Activated CD4-positive, alpha-beta T cell treated with anti-CD3 and anti-CD28 coated beads for 36 hours (primary cell): ENCODE data around the gene ICE2. TPM values are rescaled to one million over a fixed set of nuclear protein-coding genes. Genes with fewer than 3 reads are reported as not detected.

Source experiments
- ATAC-seq: fragments of 200-7000 bp; cut with Tn5 transposase; one replicate; pipeline ENCODE4 v1.10.0; 2021; ENCODE audit warnings: mild to moderate bottlenecking, moderate library complexity
- CTCF ChIA-PET: fragments of 350-600 bp; sonication (Branson Sonifier 250); formaldehyde crosslinking; loops from one replicate; lab custom pipeline; 2021; ENCODE audit warnings: antibody characterized with exemption; lab: Charles Lee
- POLR2A ChIA-PET: fragments of 350-600 bp; sonication (Branson Sonifier 250); formaldehyde crosslinking; loops from one replicate; lab custom pipeline; 2021; ENCODE audit warnings: antibody characterized with exemption, inconsistent platforms; lab: Charles Lee
- DNase-seq: peaks from one replicate; pipeline ENCODE4 v3.0.0-alpha.2; 2020
- H3K27ac Mint-ChIP-seq: one replicate; pipeline ENCODE4 v1.8.0; 2021; ENCODE audit warnings: mixed read lengths
- H3K27me3 Mint-ChIP-seq: one replicate; pipeline ENCODE4 v1.8.0; 2021; ENCODE audit warnings: mixed read lengths
- H3K36me3 Mint-ChIP-seq: one replicate; pipeline ENCODE4 v1.8.0; 2021; ENCODE audit warnings: low read depth, mixed read lengths
- H3K4me1 Mint-ChIP-seq: one replicate; pipeline ENCODE4 v1.8.0; 2021; ENCODE audit warnings: mixed read lengths
- H3K4me3 Mint-ChIP-seq: one replicate; pipeline ENCODE4 v1.8.0; 2021; ENCODE audit warnings: mild to moderate bottlenecking, moderate library complexity, mixed read lengths
- H3K9me3 Mint-ChIP-seq: one replicate; pipeline ENCODE4 v1.8.0; 2021; ENCODE audit warnings: low read depth, mixed read lengths
- intact Hi-C, 2 experiments: fragments of 100-400 bp; cut with DNase I in 1 of 2; cut with micrococcal nuclease in 1 of 2; formaldehyde crosslinking; loops; one replicate each; pipeline versions ENCODE4 v1.14.2 to v1.15.1; 2022 to 2024; cut with DNase I, micrococcal nuclease
- total RNA-seq, 2 experiments: library from RNA; stranded (reverse); gene quantifications; one replicate each; pipeline ENCODE4 v1.2.3, GENCODE V29; 2021

ICE2 gene
- total RNA-seq, 2 experiments from 2014 or later, result 72.8 to 81.6 TPM

- ChIA-PET POLR2A (interaction anchor here (0.9 kb wide), 1 partner anchor 12 kb away, joined by 4 read pairs; no protein-coding TSS in a partner anchor), CTCF (interaction anchor here (0.9 to 6.1 kb wide), 5 partner anchors 9 to 398 kb away, joined by 3 to 102 read pairs (median 4); no protein-coding TSS in a partner anchor)
- peaks cover 23% of the 10 kb centered on the region for H3K36me3 Mint-ChIP-seq
These were observed 39.6 kb upstream of the ICE2 start for GRCh38 chr15:60518511-60518910.

GRCh38 chr15:60514261-60514881, 35.4 kb upstream of the ICE2 start:
- no peak overlapping the region for H3K4me3 Mint-ChIP-seq
- no peaks in the 10 kb centered on the region for H3K9me3 Mint-ChIP-seq
- DNase-seq, result no peak
- no peaks in the 10 kb centered on the region for H3K27me3 Mint-ChIP-seq
- peaks cover 41% of the 10 kb centered on the region for H3K4me1 Mint-ChIP-seq
- ChIA-PET POLR2A (no interaction called here), CTCF (interaction anchor here (1.9 kb wide), 1 partner anchor 70 kb away, joined by 8 read pairs; no protein-coding TSS in a partner anchor)
- intact Hi-C loops, result loop anchor here in 1 of 2 experiments (10.0 kb wide), 1 partner anchor 1320 kb away; no protein-coding TSS in a partner anchor
- H3K27ac Mint-ChIP-seq, result no peak overlapping the region
- H3K36me3 Mint-ChIP-seq, result peaks cover 46% of the 10 kb centered on the region
- no peak for ATAC-seq

More at GRCh38 chr15:60518511-60518910, 39.6 kb upstream of the ICE2 start:
- Mint-ChIP-seq H3K27me3 (no peaks in the 10 kb centered on the region), H3K4me1 (peaks cover 33% of the 10 kb centered on the region), H3K9me3 (no peaks in the 10 kb centered on the region), H3K27ac (peak overlapping the region; percentile 33), H3K4me3 (no peak overlapping the region)
- ATAC-seq (no peak), DNase-seq (no peak)
- intact Hi-C loops, result loop anchor here in 1 of 2 experiments (10.0 kb wide), 1 partner anchor 1316 kb away; no protein-coding TSS in a partner anchor

- peaks cover 47% of the 10 kb centered on the region for H3K36me3 Mint-ChIP-seq
- intact Hi-C loops, result loop anchor here in 1 of 2 experiments (10.0 kb wide), 1 partner anchor 1321 kb away; no protein-coding TSS in a partner anchor
- no peak for ATAC-seq
- ChIA-PET CTCF (interaction anchor here (1.3 to 1.9 kb wide), 2 partner anchors 9 to 71 kb away, joined by 3 to 8 read pairs; no protein-coding TSS in a partner anchor), POLR2A (no interaction called here)
- H3K4me1 Mint-ChIP-seq, result peaks cover 45% of the 10 kb centered on the region
- no peaks in the 10 kb centered on the region for H3K27me3 Mint-ChIP-seq
- DNase-seq, result no peak
- H3K4me3 Mint-ChIP-seq, result no peak overlapping the region
- H3K27ac Mint-ChIP-seq, result no peak overlapping the region
- H3K9me3 Mint-ChIP-seq, result no peaks in the 10 kb centered on the region
These were observed 34.7 kb upstream of the ICE2 start for GRCh38 chr15:60513676-60514075.

GRCh38 chr15:60512937-60513336, 34.0 kb upstream of the ICE2 start:
- no peak for DNase-seq
- ChIA-PET POLR2A (no interaction called here), CTCF (interaction anchor here (1.3 to 2.4 kb wide), 3 partner anchors 8 to 72 kb away, joined by 3 to 18 read pairs (median 8); no protein-coding TSS in a partner anchor)

GRCh38 chr15:60511351-60512031, 32.5 kb upstream of the ICE2 start:
- intact Hi-C loops, result loop anchor here in 1 of 2 experiments (10.0 kb wide), 1 partner anchor 1323 kb away; no protein-coding TSS in a partner anchor
- ATAC-seq (peak; percentile 34), DNase-seq (no peak)
- H3K9me3 Mint-ChIP-seq, result no peaks in the 10 kb centered on the region
- H3K27ac Mint-ChIP-seq, result no peak overlapping the region
- H3K27me3 Mint-ChIP-seq, result no peaks in the 10 kb centered on the region
- ChIA-PET CTCF (interaction anchor here (0.6 to 2.4 kb wide), 9 partner anchors 9 to 1323 kb away, joined by 3 to 18 read pairs (median 3); no protein-coding TSS in a partner anchor), POLR2A (no interaction called here)
- H3K36me3 Mint-ChIP-seq, result peaks cover 51% of the 10 kb centered on the region
- no peak overlapping the region for H3K4me3 Mint-ChIP-seq
- H3K4me1 Mint-ChIP-seq, result peaks cover 55% of the 10 kb centered on the region

More at GRCh38 chr15:60512937-60513336, 34.0 kb upstream of the ICE2 start:
- intact Hi-C loops, result loop anchor here in 1 of 2 experiments (10.0 kb wide), 1 partner anchor 1322 kb away; no protein-coding TSS in a partner anchor
- Mint-ChIP-seq H3K4me3 (no peak overlapping the region), H3K9me3 (no peaks in the 10 kb centered on the region), H3K27me3 (no peaks in the 10 kb centered on the region), H3K4me1 (peaks cover 48% of the 10 kb centered on the region), H3K27ac (no peak overlapping the region), H3K36me3 (peaks cover 44% of the 10 kb centered on the region)
- ATAC-seq, result no peak

GRCh38 chr15:60510006-60510405, 31.1 kb upstream of the ICE2 start:
- DNase-seq (no peak), ATAC-seq (no peak)
- ChIA-PET POLR2A (interaction anchor here (0.9 kb wide), 1 partner anchor 10 kb away, joined by 6 read pairs; no protein-coding TSS in a partner anchor), CTCF (interaction anchor here (0.8 to 5.1 kb wide), 6 partner anchors 9 to 338 kb away, joined by 3 to 102 read pairs (median 8); no protein-coding TSS in a partner anchor)
- peaks cover 53% of the 10 kb centered on the region for H3K4me1 Mint-ChIP-seq
- H3K4me3 Mint-ChIP-seq, result no peak overlapping the region
- peaks cover 61% of the 10 kb centered on the region for H3K36me3 Mint-ChIP-seq
- H3K9me3 Mint-ChIP-seq, result no peaks in the 10 kb centered on the region
- intact Hi-C loops, result loop anchor here in 1 of 2 experiments (10.0 kb wide), 1 partner anchor 1325 kb away; no protein-coding TSS in a partner anchor
- H3K27me3 Mint-ChIP-seq, result no peaks in the 10 kb centered on the region
- H3K27ac Mint-ChIP-seq, result peak overlapping the region; percentile 63

GRCh38 chr15:60509470-60509869, 30.5 kb upstream of the ICE2 start:
- intact Hi-C loops, result loop anchor here (1.0 to 10.0 kb wide), 11 partner anchors 41 to 1328 kb away; no protein-coding TSS in a partner anchor
- ChIA-PET CTCF (interaction anchor here (0.6 to 5.1 kb wide), 12 partner anchors 10 to 423 kb away, joined by 3 to 102 read pairs (median 6); no protein-coding TSS in a partner anchor), POLR2A (interaction anchor here (0.9 kb wide), 1 partner anchor 11 kb away, joined by 6 read pairs; no protein-coding TSS in a partner anchor)
- Mint-ChIP-seq H3K27me3 (no peaks in the 10 kb centered on the region), H3K9me3 (no peaks in the 10 kb centered on the region), H3K4me1 (peaks cover 53% of the 10 kb centered on the region), H3K36me3 (peaks cover 63% of the 10 kb centered on the region), H3K27ac (peak overlapping the region; percentile 57), H3K4me3 (no peak overlapping the region)
- ATAC-seq (peak; percentile 55), DNase-seq (no peak)

GRCh38 chr15:60508442-60508841, 29.5 kb upstream of the ICE2 start:
- peaks cover 55% of the 10 kb centered on the region for H3K36me3 Mint-ChIP-seq
- POLR2A ChIA-PET, result no interaction called here
- H3K27ac Mint-ChIP-seq, result peak overlapping the region; percentile 34

GRCh38 chr15:60507596-60508424, 28.9 kb upstream of the ICE2 start:
- Mint-ChIP-seq H3K9me3 (no peaks in the 10 kb centered on the region), H3K4me3 (no peak overlapping the region), H3K27me3 (no peaks in the 10 kb centered on the region), H3K27ac (peak overlapping the region; percentile 34), H3K36me3 (peaks cover 53% of the 10 kb centered on the region), H3K4me1 (peaks cover 52% of the 10 kb centered on the region)
- intact Hi-C loops, result loop anchor here (1.0 to 10.0 kb wide), 15 partner anchors 12 to 1329 kb away; partner anchors contain the start of gene ICE2 (in 1 of the 2)
- CTCF ChIA-PET, result interaction anchor here (0.5 to 5.1 kb wide), 29 partner anchors 12 to 1326 kb away, joined by 3 to 102 read pairs (median 4); partner anchors contain the start of gene ICE2
- ATAC-seq, result peak; percentile 68
- POLR2A ChIA-PET, result no interaction called here
- DNase-seq, result peak; percentile 62

More at GRCh38 chr15:60508442-60508841, 29.5 kb upstream of the ICE2 start:
- Mint-ChIP-seq H3K4me3 (no peak overlapping the region), H3K4me1 (peaks cover 53% of the 10 kb centered on the region), H3K27me3 (no peaks in the 10 kb centered on the region), H3K9me3 (no peaks in the 10 kb centered on the region)
- CTCF ChIA-PET, result interaction anchor here (0.5 to 5.1 kb wide), 28 partner anchors 11 to 1326 kb away, joined by 3 to 102 read pairs (median 4); partner anchors contain the start of gene ICE2
- ATAC-seq (peak; percentile 63), DNase-seq (no peak)
- intact Hi-C loops, result loop anchor here (1.0 to 10.0 kb wide), 14 partner anchors 12 to 1329 kb away; no protein-coding TSS in a partner anchor

- no peaks in the 10 kb centered on the region for H3K4me1 Mint-ChIP-seq
- ATAC-seq, result no peak
These were observed 17.9 kb upstream of the ICE2 start for GRCh38 chr15:60496853-60497252.

More at GRCh38 chr15:60496853-60497252, 17.9 kb upstream of the ICE2 start:
- H3K9me3 Mint-ChIP-seq, result no peaks in the 10 kb centered on the region
- peaks cover 26% of the 10 kb centered on the region for H3K36me3 Mint-ChIP-seq
- H3K27me3 Mint-ChIP-seq, result no peaks in the 10 kb centered on the region
- no peak overlapping the region for H3K27ac Mint-ChIP-seq
- ChIA-PET CTCF (interaction anchor here (0.5 to 2.0 kb wide), 5 partner anchors 18 to 136 kb away, joined by 3 to 7 read pairs (median 3); partner anchors contain the start of gene ICE2), POLR2A (no interaction called here)
- intact Hi-C loops, result no loop called here
- H3K4me3 Mint-ChIP-seq, result no peak overlapping the region
- no peak for DNase-seq
